ENCODE data around the gene RHOXF2. TPM values are rescaled to one million over a fixed set of nuclear protein-coding genes. Genes with fewer than 3 reads are reported as not detected.
"Not testable (repeated sequence)": the region's sequence is repeated elsewhere in the genome, so short reads cannot be mapped to it uniquely, and the experiment has no call there.

Gene RHOXF2
- total RNA-seq, 1 experiment from 2014 or later = not detected

DNA sequence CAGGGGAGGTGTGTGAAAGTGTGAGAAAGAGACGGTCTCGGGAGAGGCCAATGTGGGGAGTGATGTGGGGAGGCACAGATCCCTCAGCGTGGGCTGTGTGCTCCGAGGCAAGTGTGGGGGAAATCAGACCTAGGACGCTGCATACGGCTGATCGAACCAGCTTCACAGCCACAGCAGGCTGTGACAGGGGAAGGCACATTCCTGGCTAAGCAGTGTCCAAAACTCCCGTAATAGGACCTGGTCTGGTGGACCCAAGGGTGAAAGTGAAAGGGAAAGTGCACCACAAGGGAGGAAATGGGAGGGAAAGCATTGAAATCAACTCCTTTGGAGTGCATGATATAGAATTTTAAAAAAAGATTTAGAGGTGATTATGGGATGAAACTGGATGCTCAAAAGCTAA lies 10.9 kb upstream of the RHOXF2 start:
- Histone ChIP-seq H3K27me3 (replicated peaks; ENCODE audit: control insufficient read depth, insufficient read depth, low read length) (no peaks in the 10 kb centered on the region), H3K36me3 (ENCODE audit: control insufficient read depth, insufficient read depth, low read length) (no peaks in the 10 kb centered on the region), H3K9me3 (no peaks in the 10 kb centered on the region), H3K4me1 (no peaks in the 10 kb centered on the region), H3K4me3 (ENCODE audit: low read depth, low read length) (no peak overlapping the region)
- TF ChIP-seq, protein P1, sequence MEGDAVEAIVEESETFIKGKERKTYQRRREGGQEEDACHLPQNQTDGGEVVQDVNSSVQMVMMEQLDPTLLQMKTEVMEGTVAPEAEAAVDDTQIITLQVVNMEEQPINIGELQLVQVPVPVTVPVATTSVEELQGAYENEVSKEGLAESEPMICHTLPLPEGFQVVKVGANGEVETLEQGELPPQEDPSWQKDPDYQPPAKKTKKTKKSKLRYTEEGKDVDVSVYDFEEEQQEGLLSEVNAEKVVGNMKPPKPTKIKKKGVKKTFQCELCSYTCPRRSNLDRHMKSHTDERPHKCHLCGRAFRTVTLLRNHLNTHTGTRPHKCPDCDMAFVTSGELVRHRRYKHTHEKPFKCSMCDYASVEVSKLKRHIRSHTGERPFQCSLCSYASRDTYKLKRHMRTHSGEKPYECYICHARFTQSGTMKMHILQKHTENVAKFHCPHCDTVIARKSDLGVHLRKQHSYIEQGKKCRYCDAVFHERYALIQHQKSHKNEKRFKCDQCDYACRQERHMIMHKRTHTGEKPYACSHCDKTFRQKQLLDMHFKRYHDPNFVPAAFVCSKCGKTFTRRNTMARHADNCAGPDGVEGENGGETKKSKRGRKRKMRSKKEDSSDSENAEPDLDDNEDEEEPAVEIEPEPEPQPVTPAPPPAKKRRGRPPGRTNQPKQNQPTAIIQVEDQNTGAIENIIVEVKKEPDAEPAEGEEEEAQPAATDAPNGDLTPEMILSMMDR (IDR thresholded peaks at IDR 0.05; ENCODE audit: insufficient read depth in 1 of 2, low read depth in 1 of 2, low read length in 1 of 2, severe bottlenecking in 1 of 2, unreplicated experiment in 1 of 2) = no peak
- intact Hi-C loops (cut with micrococcal nuclease; ENCODE audit: unreplicated experiment) = no loop called here
- DNase-seq = no peak
- Mint-ChIP-seq H3K36me3 (ENCODE audit: insufficient read depth, unreplicated experiment) (peaks cover 10% of the 10 kb centered on the region), H3K4me3 (ENCODE audit: unreplicated experiment) (no peak overlapping the region), H3K4me1 (ENCODE audit: low read depth, unreplicated experiment) (no peaks in the 10 kb centered on the region), H3K27ac (ENCODE audit: unreplicated experiment) (no peak overlapping the region), H3K9me3 (ENCODE audit: unreplicated experiment) (peaks cover 41% of the 10 kb centered on the region), H3K27me3 (ENCODE audit: insufficient read depth, unreplicated experiment) (peaks cover 5% of the 10 kb centered on the region)
- CTCF ChIA-PET = no interaction called here
- POLR2A ChIA-PET = no interaction called here
- no TSS peak for BruUV-seq (replicated peaks)

DNA sequence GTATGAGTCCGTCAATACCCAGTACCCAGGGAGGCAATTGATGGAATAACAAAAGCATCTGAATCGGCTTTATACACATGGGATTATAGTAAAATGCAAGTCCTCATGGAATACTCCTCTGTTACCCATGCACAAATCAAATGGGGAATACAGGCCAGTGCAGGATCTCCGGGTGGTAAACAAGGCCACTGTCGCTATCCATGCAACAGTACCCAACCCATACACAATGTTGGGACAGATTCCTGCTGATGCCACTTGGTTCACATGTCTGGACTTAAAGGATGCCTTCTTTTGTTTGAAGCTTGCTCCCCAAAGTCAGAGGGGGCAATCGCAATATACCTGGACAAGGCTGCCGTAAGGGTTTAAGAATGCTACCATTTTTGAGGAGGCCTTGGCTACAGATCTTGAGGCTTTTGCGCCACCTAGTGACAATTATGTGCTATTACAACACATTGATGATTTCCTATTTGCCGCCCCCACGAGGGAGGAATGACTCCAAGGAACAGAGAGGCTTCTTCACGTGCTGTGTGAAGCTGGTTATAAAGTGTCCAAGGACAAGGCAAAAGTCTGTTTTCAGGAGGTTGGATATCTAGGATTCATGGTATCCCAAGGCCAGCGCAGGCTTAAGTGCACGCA lies 8.2 kb upstream of the RHOXF2 start:
- CTCF ChIA-PET; H3K9me3 ChIP-seq; DNase-seq; H3K36me3 Mint-ChIP-seq (ENCODE audit: insufficient read depth, unreplicated experiment); intact Hi-C loops (cut with micrococcal nuclease; ENCODE audit: unreplicated experiment); H3K4me1 ChIP-seq; H3K27me3 ChIP-seq (replicated peaks; ENCODE audit: control insufficient read depth, insufficient read depth, low read length); H3K4me1 Mint-ChIP-seq (ENCODE audit: low read depth, unreplicated experiment); POLR2A ChIA-PET; H3K36me3 ChIP-seq (ENCODE audit: control insufficient read depth, insufficient read depth, low read length); H3K4me3 Mint-ChIP-seq (ENCODE audit: unreplicated experiment); H3K4me3 ChIP-seq (ENCODE audit: low read depth, low read length); H3K27ac Mint-ChIP-seq (ENCODE audit: unreplicated experiment); BruUV-seq (replicated peaks); H3K27me3 Mint-ChIP-seq (ENCODE audit: insufficient read depth, unreplicated experiment): not testable (repeated sequence)
- H3K9me3 Mint-ChIP-seq (ENCODE audit: unreplicated experiment) = peaks cover 25% of the 10 kb centered on the region

DNA sequence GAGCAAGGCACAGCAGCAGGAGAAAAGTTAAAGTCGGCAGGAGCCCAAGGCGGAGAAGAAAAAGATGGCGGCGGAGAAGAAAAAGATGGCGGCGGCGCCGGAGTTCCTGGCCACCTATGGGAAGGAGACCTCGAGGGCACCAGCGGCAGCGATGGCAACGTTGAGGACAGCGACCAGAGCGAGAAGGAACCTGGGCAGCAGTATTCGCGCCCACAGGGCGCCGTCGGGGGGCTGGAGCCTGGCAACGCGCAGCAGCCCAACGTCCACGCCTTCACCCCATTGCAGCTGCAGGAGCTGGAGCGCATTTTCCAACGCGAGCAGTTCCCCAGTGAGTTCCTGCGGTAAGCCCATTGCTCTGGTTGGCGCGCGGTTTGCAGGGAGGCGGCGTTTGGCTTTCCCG lies 673 bp downstream of the RHOXF2 start:
- H3K9me3 Mint-ChIP-seq (ENCODE audit: unreplicated experiment); intact Hi-C loops (cut with micrococcal nuclease; ENCODE audit: unreplicated experiment); BruUV-seq (replicated peaks); H3K4me3 Mint-ChIP-seq (ENCODE audit: unreplicated experiment); H3K4me3 ChIP-seq (ENCODE audit: low read depth, low read length); H3K9me3 ChIP-seq; CTCF ChIA-PET; H3K36me3 ChIP-seq (ENCODE audit: control insufficient read depth, insufficient read depth, low read length); H3K27me3 Mint-ChIP-seq (ENCODE audit: insufficient read depth, unreplicated experiment); DNase-seq; H3K4me1 ChIP-seq; H3K27ac Mint-ChIP-seq (ENCODE audit: unreplicated experiment); H3K4me1 Mint-ChIP-seq (ENCODE audit: low read depth, unreplicated experiment); H3K36me3 Mint-ChIP-seq (ENCODE audit: insufficient read depth, unreplicated experiment); POLR2A ChIA-PET; H3K27me3 ChIP-seq (replicated peaks; ENCODE audit: control insufficient read depth, insufficient read depth, low read length): not testable (repeated sequence)

DNA sequence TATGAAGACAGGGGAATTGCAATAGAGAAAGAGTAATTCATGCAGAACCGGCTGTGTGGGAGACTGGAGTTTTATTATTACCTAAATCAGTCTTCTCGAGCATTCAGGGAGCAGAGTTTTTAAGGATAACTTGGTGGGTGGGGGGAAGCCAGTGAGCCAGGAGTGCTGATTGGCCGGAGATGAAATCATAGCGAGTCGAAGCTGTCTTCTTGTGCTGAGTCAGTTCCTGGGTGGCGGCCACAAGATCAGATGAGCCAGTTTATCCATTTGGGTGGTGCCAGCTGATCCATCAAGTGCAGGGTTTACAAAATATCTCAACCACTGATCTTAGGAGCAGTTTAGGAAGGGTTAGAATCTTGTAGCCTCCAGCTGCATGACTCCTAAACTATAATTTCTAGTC lies 34.8 kb downstream of the RHOXF2 start:
- H3K4me3 ChIP-seq (ENCODE audit: low read depth, low read length); H3K27me3 Mint-ChIP-seq (ENCODE audit: insufficient read depth, unreplicated experiment); BruUV-seq (replicated peaks); H3K36me3 Mint-ChIP-seq (ENCODE audit: insufficient read depth, unreplicated experiment); intact Hi-C loops (cut with micrococcal nuclease; ENCODE audit: unreplicated experiment); H3K27ac Mint-ChIP-seq (ENCODE audit: unreplicated experiment); H3K4me1 Mint-ChIP-seq (ENCODE audit: low read depth, unreplicated experiment); H3K4me3 Mint-ChIP-seq (ENCODE audit: unreplicated experiment); H3K36me3 ChIP-seq (ENCODE audit: control insufficient read depth, insufficient read depth, low read length); CTCF ChIA-PET; POLR2A ChIA-PET; H3K9me3 Mint-ChIP-seq (ENCODE audit: unreplicated experiment); H3K4me1 ChIP-seq; DNase-seq; H3K27me3 ChIP-seq (replicated peaks; ENCODE audit: control insufficient read depth, insufficient read depth, low read length); H3K9me3 ChIP-seq: not testable (repeated sequence)

DNA sequence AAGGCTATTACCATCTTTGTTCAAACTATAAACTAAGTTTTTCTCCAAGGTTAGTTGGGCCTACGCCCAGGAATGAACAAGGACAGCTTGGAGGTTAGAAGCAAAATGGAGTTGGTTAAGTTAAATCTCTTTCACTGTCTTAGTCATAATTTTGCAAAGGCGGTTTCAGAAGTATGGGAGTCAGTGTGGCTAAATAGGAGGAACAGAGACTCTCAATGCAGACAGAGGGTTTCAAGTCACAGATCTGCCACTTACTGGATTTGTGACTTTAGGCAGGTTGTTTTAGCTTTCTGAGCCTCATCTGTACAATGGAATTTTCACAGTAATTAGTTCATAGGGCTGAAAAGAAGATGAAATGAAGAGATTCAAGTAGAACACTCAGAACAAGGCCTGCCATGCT lies 35.3 kb downstream of the RHOXF2 start:
- CTCF ChIA-PET; H3K36me3 Mint-ChIP-seq (ENCODE audit: insufficient read depth, unreplicated experiment); H3K9me3 ChIP-seq; H3K4me3 Mint-ChIP-seq (ENCODE audit: unreplicated experiment); H3K27me3 Mint-ChIP-seq (ENCODE audit: insufficient read depth, unreplicated experiment); H3K27me3 ChIP-seq (replicated peaks; ENCODE audit: control insufficient read depth, insufficient read depth, low read length); H3K4me3 ChIP-seq (ENCODE audit: low read depth, low read length); intact Hi-C loops (cut with micrococcal nuclease; ENCODE audit: unreplicated experiment); H3K27ac Mint-ChIP-seq (ENCODE audit: unreplicated experiment); H3K36me3 ChIP-seq (ENCODE audit: control insufficient read depth, insufficient read depth, low read length); POLR2A ChIA-PET; H3K4me1 ChIP-seq; DNase-seq; H3K9me3 Mint-ChIP-seq (ENCODE audit: unreplicated experiment); BruUV-seq (replicated peaks); H3K4me1 Mint-ChIP-seq (ENCODE audit: low read depth, unreplicated experiment): not testable (repeated sequence)

DNA sequence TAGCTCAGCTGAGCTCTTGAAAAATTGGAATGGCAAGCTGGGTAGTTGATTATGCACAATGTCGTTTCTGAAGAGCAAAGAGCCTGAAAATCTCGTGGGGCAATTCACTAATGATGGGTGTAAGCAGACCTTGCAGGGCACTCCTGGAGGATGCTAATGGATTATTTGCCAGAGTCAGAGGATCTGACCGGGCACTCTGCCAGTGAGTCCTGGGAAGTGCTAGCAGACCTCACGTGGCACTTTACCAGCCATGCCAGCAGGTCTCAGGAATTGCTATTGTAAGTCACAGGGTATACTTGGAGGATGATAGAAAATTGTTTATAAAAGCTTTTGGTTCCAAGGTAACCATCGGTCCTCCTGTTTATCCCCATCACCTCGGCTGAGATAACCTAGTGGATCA lies 37.4 kb downstream of the RHOXF2 start:
- H3K4me3 ChIP-seq (ENCODE audit: low read depth, low read length); H3K4me1 ChIP-seq; BruUV-seq (replicated peaks); H3K36me3 Mint-ChIP-seq (ENCODE audit: insufficient read depth, unreplicated experiment); H3K27ac Mint-ChIP-seq (ENCODE audit: unreplicated experiment); H3K36me3 ChIP-seq (ENCODE audit: control insufficient read depth, insufficient read depth, low read length); H3K4me3 Mint-ChIP-seq (ENCODE audit: unreplicated experiment); intact Hi-C loops (cut with micrococcal nuclease; ENCODE audit: unreplicated experiment); DNase-seq; H3K27me3 Mint-ChIP-seq (ENCODE audit: insufficient read depth, unreplicated experiment); POLR2A ChIA-PET; H3K27me3 ChIP-seq (replicated peaks; ENCODE audit: control insufficient read depth, insufficient read depth, low read length); H3K9me3 Mint-ChIP-seq (ENCODE audit: unreplicated experiment); H3K9me3 ChIP-seq; H3K4me1 Mint-ChIP-seq (ENCODE audit: low read depth, unreplicated experiment); CTCF ChIA-PET: not testable (repeated sequence)

Data from Caco-2 (cell line).